Measurements from ENCODE around the gene PRCC. TPM values are rescaled to one million over a fixed set of nuclear protein-coding genes. Genes with fewer than 3 reads are reported as not detected.
A peak's percentile ranks its signal among the peaks of the same experiment; 100 is the strongest.

PRCC gene
- total and polyA plus RNA-seq, 2 of the 13 experiments (the other 11 are each of a cell fraction or from before 2014, with no cell fraction given) = 24.2 to 40.5 TPM

- TF ChIP-seq DNMT1 (CRISPR knock-in tag; IDR thresholded peaks at IDR 0.05) = 0 out of 2 replicates have a peak, but pooled peaks have one; percentile 73
- no peak for TF ChIP-seq KDM3A (CRISPR knock-in tag; IDR thresholded peaks at IDR 0.05; ENCODE audit: low read depth)
- peak; percentile 65; the same call in 1 of the 2 replicates for TF ChIP-seq SIN3A (IDR thresholded peaks at IDR 0.05; ENCODE audit: borderline replicate concordance, low read depth, low read length)
- TF ChIP-seq SKI (IDR thresholded peaks at IDR 0.05; ENCODE audit: partially characterized antibody) = no peak
- no peak for TF ChIP-seq DNMT3B (CRISPR knock-in tag; conservative IDR thresholded peaks at IDR 0.05)
- no peak for TF ChIP-seq ZNF292 (CRISPR knock-in tag; IDR thresholded peaks at IDR 0.05; ENCODE audit: borderline replicate concordance, low read depth)
- TF ChIP-seq, protein P1, sequence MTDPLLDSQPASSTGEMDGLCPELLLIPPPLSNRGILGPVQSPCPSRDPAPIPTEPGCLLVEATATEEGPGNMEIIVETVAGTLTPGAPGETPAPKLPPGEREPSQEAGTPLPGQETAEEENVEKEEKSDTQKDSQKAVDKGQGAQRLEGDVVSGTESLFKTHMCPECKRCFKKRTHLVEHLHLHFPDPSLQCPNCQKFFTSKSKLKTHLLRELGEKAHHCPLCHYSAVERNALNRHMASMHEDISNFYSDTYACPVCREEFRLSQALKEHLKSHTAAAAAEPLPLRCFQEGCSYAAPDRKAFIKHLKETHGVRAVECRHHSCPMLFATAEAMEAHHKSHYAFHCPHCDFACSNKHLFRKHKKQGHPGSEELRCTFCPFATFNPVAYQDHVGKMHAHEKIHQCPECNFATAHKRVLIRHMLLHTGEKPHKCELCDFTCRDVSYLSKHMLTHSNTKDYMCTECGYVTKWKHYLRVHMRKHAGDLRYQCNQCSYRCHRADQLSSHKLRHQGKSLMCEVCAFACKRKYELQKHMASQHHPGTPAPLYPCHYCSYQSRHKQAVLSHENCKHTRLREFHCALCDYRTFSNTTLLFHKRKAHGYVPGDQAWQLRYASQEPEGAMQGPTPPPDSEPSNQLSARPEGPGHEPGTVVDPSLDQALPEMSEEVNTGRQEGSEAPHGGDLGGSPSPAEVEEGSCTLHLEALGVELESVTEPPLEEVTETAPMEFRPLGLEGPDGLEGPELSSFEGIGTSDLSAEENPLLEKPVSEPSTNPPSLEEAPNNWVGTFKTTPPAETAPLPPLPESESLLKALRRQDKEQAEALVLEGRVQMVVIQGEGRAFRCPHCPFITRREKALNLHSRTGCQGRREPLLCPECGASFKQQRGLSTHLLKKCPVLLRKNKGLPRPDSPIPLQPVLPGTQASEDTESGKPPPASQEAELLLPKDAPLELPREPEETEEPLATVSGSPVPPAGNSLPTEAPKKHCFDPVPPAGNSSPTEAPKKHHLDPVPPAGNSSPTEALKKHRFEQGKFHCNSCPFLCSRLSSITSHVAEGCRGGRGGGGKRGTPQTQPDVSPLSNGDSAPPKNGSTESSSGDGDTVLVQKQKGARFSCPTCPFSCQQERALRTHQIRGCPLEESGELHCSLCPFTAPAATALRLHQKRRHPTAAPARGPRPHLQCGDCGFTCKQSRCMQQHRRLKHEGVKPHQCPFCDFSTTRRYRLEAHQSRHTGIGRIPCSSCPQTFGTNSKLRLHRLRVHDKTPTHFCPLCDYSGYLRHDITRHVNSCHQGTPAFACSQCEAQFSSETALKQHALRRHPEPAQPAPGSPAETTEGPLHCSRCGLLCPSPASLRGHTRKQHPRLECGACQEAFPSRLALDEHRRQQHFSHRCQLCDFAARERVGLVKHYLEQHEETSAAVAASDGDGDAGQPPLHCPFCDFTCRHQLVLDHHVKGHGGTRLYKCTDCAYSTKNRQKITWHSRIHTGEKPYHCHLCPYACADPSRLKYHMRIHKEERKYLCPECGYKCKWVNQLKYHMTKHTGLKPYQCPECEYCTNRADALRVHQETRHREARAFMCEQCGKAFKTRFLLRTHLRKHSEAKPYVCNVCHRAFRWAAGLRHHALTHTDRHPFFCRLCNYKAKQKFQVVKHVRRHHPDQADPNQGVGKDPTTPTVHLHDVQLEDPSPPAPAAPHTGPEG (CRISPR knock-in tag; IDR thresholded peaks at IDR 0.05) = peak; percentile 93; the same call in 1 of the 2 replicates
- TF ChIP-seq, protein P2, sequence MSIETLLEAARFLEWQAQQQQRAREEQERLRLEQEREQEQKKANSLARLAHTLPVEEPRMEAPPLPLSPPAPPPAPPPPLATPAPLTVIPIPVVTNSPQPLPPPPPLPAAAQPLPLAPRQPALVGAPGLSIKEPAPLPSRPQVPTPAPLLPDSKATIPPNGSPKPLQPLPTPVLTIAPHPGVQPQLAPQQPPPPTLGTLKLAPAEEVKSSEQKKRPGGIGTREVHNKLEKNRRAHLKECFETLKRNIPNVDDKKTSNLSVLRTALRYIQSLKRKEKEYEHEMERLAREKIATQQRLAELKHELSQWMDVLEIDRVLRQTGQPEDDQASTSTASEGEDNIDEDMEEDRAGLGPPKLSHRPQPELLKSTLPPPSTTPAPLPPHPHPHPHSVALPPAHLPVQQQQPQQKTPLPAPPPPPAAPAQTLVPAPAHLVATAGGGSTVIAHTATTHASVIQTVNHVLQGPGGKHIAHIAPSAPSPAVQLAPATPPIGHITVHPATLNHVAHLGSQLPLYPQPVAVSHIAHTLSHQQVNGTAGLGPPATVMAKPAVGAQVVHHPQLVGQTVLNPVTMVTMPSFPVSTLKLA (IDR thresholded peaks at IDR 0.05) = peak; percentile 77
- TF ChIP-seq ZNF639 (CRISPR knock-in tag; conservative IDR thresholded peaks at IDR 0.05) = peak; percentile 39; the same call in 1 of the 2 replicates
- TF ChIP-seq, protein P3, sequence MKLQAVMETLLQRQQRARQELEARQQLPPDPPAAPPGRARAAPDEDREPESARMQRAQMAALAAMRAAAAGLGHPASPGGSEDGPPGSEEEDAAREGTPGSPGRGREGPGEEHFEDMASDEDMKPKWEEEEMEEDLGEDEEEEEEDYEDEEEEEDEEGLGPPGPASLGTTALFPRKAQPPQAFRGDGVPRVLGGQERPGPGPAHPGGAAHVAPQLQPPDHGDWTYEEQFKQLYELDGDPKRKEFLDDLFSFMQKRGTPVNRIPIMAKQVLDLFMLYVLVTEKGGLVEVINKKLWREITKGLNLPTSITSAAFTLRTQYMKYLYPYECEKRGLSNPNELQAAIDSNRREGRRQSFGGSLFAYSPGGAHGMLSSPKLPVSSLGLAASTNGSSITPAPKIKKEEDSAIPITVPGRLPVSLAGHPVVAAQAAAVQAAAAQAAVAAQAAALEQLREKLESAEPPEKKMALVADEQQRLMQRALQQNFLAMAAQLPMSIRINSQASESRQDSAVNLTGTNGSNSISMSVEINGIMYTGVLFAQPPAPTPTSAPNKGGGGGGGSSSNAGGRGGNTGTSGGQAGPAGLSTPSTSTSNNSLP (IDR thresholded peaks at IDR 0.05; ENCODE audit: low read depth, low read length) = 0 out of 2 replicates have a peak, but pooled peaks have one; percentile 29
- TF ChIP-seq ZNF143 (CRISPR knock-in tag; IDR thresholded peaks at IDR 0.05) = peak; percentile 83
- TF ChIP-seq PRDM15 (CRISPR knock-in tag; IDR thresholded peaks at IDR 0.05) = peak; percentile 54; the same call in 1 of the 2 replicates
- TF ChIP-seq ZEB1 (IDR thresholded peaks at IDR 0.05; ENCODE audit: insufficient replicate concordance, low read depth) = peak; percentile 15
- 0 out of 2 replicates have a peak, but pooled peaks have one; percentile 26 for TF ChIP-seq ZC3H13 (CRISPR knock-in tag; IDR thresholded peaks at IDR 0.05)
Measured at GRCh38 chr1:156751757-156752481, 15.4 kb upstream of the PRCC start (continued).
